ENCODE results near the gene XPNPEP2.

- TF ChIP-seq CTCF (IDR thresholded peaks at IDR 0.05; ENCODE audit: low read depth, low read length, missing input control): no peak
- TF ChIP-seq TAF1 (conservative IDR thresholded peaks at IDR 0.05): no peak
- TF ChIP-seq SP1 (IDR thresholded peaks at IDR 0.05): no peak
- no peak for TF ChIP-seq JUND (IDR thresholded peaks at IDR 0.05)
- no peak for TF ChIP-seq REST (IDR thresholded peaks at IDR 0.05)
Observed at GRCh38 chrX:129697204-129697829, 41.5 kb upstream of the XPNPEP2 start.

Measured in liver (tissue), 3 donors.